ENCODE data around the gene ZNF496. TPM values are rescaled to one million over a fixed set of nuclear protein-coding genes. Genes with fewer than 3 reads are reported as not detected.

ZNF496 gene
- total and polyA plus RNA-seq, 9 of the 15 experiments (the other 6 are each of a cell fraction or from before 2014, with no cell fraction given), result 4.3 to 54.0 (median 31.3) TPM

- TF ChIP-seq PKNOX1 (IDR thresholded peaks at IDR 0.05), result peak; percentile 91
- no peak for TF ChIP-seq RBM22 (IDR thresholded peaks at IDR 0.05; ENCODE audit: low read depth, low read length, poor library complexity, severe bottlenecking)
- peak; percentile 58 for TF ChIP-seq USF1 (CRISPR knock-in tag; IDR thresholded peaks at IDR 0.05)
- TF ChIP-seq CAMTA2 (CRISPR knock-in tag; conservative IDR thresholded peaks at IDR 0.05), result no peak
- TF ChIP-seq L3MBTL2 (IDR thresholded peaks at IDR 0.05), result peak; percentile 56; the same call in 1 of the 2 replicates
- 0 out of 2 replicates have a peak, but pooled peaks have one; percentile 11 for TF ChIP-seq RFX1 (IDR thresholded peaks at IDR 0.05)
- peak; percentile 53 to 81 for TF ChIP-seq E2F6 (IDR thresholded peaks at IDR 0.05; ENCODE audit: borderline replicate concordance in 1 of 2, extremely low read depth in 1 of 2, insufficient read depth in 1 of 2, insufficient read length in 1 of 2, low read depth in 1 of 2, low read length in 1 of 2, poor library complexity in 1 of 2, severe bottlenecking in 1 of 2)
- 0 out of 2 replicates have a peak, but pooled peaks have one; percentile 13 for TF ChIP-seq BHLHE40 (IDR thresholded peaks at IDR 0.05; ENCODE audit: low read length)
- 0 out of 2 replicates have a peak, but pooled peaks have one; percentile 35 for TF ChIP-seq MAFG (tag; conservative IDR thresholded peaks at IDR 0.05)
- TF ChIP-seq ARID3B (CRISPR knock-in tag; IDR thresholded peaks at IDR 0.05; ENCODE audit: borderline replicate concordance), result 0 out of 2 replicates have a peak, but pooled peaks have one; percentile 6
- TF ChIP-seq E2F5 (CRISPR knock-in tag; IDR thresholded peaks at IDR 0.05), result no peak
- no peak for TF ChIP-seq ELK1 (CRISPR knock-in tag; IDR thresholded peaks at IDR 0.05)
- peak; percentile 30; the same call in 1 of the 2 replicates for TF ChIP-seq USF2 (CRISPR knock-in tag; IDR thresholded peaks at IDR 0.05)
- no peak for TF ChIP-seq EZH2 (IDR thresholded peaks at IDR 0.05; ENCODE audit: borderline replicate concordance, low read depth, low read length)
- peak; percentile 60; the same call in 1 of the 2 replicates for TF ChIP-seq MAX (CRISPR knock-in tag; IDR thresholded peaks at IDR 0.05)
Measured at GRCh38 chr1:247378334-247379073, 46.8 kb upstream of the ZNF496 start (continued).
